AG04449 (cell line): ENCODE measurements around the gene CITED4.

Experiments used
- CTCF ChIA-PET: fragments of 350-600 bp; formaldehyde crosslinking; extraction: SDS; loops from one replicate; lab custom pipeline; 2021; ENCODE audit warnings: antibody characterized with exemption; lab: Yijun Ruan, JAX
- POLR2A ChIA-PET: fragments of 400-600, 350-600 bp; formaldehyde crosslinking; extraction: SDS; loops from one replicate; lab custom pipeline; 2020; ENCODE audit warnings: antibody characterized with exemption, inconsistent platforms; lab: Yijun Ruan, JAX
- DNase-seq: peaks from one replicate; pipeline ENCODE4 v3.0.0-alpha.2; 2010; ENCODE audit warnings: low read depth, low spot score
- H3K4me3 ChIP-seq: 2 replicates; pipeline ENCODE4 v1.5.1; 2011; ENCODE audit warnings: low read depth, mild to moderate bottlenecking, control low read depth, low read length
- TF ChIP-seq, protein P1 (sequence below): IDR thresholded peaks from one replicate; pipeline ENCODE4 v1.5.1; 2011; ENCODE audit warnings: mild to moderate bottlenecking, moderate library complexity, low read length, control low read depth, inconsistent platforms; ENCODE audit not compliant: insufficient read depth; ENCODE audit errors: missing control alignments

Gene CITED4

DNA sequence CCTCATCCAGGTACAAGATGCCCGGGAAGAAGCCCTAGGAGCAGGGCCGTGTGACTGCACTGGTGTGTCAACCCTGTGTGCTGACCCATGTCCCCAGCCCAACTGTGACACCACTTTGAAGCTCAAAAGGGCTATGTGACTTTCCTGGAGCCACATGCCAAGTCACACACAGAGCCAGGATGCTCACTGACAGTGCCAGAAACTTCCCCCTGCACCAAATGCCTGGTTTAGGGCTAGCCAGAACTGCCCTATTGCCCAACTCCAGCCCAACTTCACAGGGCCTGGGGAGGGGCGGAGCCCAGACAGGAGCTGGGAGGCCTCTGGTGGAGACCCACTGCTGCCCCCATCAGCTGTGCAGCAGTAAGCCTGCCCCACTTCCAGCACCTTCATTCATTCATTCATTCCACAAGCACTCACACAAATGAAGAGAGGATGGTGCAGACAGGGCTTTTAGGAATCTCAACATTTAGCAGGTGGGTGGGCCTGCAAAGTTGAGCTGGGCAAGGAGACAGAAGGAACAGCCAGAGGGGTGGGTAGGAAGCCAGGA, 41.8 kb downstream of the CITED4 start:
- TF ChIP-seq, protein P1, sequence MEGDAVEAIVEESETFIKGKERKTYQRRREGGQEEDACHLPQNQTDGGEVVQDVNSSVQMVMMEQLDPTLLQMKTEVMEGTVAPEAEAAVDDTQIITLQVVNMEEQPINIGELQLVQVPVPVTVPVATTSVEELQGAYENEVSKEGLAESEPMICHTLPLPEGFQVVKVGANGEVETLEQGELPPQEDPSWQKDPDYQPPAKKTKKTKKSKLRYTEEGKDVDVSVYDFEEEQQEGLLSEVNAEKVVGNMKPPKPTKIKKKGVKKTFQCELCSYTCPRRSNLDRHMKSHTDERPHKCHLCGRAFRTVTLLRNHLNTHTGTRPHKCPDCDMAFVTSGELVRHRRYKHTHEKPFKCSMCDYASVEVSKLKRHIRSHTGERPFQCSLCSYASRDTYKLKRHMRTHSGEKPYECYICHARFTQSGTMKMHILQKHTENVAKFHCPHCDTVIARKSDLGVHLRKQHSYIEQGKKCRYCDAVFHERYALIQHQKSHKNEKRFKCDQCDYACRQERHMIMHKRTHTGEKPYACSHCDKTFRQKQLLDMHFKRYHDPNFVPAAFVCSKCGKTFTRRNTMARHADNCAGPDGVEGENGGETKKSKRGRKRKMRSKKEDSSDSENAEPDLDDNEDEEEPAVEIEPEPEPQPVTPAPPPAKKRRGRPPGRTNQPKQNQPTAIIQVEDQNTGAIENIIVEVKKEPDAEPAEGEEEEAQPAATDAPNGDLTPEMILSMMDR = no peak
- no peak for DNase-seq
- no peak overlapping the region for H3K4me3 ChIP-seq
- ChIA-PET POLR2A (no interaction called here), CTCF (interaction anchor here (1.2 to 1.7 kb wide), 3 partner anchors 11 to 33 kb away, joined by 3 to 6 read pairs (median 3); no protein-coding TSS in a partner anchor)

DNA sequence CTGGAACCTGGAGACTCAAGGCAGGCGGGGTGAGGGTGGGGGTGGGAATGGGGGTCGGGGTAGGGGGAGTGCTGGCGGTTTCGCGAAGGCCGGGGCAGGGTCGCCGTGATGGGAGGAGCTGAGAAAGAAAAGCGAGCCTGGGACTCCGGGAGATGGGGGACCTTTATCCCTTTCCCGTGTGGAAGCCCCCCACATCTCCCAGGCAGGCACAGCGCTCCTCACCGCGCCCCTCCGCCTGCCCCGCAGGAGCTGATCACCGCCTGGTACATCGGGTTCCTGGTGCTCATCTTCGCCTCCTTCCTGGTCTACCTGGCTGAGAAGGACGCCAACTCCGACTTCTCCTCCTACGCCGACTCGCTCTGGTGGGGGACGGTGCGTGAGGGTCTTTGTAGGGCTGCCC, 43.1 kb downstream of the CITED4 start:
- ChIA-PET CTCF (interaction anchor here (1.2 kb wide), 1 partner anchor 29 kb away, joined by 3 read pairs; no protein-coding TSS in a partner anchor), POLR2A (no interaction called here)
- H3K4me3 ChIP-seq = peak overlapping the region; percentile 1
- no peak for DNase-seq
- TF ChIP-seq, protein P1 = no peak

DNA sequence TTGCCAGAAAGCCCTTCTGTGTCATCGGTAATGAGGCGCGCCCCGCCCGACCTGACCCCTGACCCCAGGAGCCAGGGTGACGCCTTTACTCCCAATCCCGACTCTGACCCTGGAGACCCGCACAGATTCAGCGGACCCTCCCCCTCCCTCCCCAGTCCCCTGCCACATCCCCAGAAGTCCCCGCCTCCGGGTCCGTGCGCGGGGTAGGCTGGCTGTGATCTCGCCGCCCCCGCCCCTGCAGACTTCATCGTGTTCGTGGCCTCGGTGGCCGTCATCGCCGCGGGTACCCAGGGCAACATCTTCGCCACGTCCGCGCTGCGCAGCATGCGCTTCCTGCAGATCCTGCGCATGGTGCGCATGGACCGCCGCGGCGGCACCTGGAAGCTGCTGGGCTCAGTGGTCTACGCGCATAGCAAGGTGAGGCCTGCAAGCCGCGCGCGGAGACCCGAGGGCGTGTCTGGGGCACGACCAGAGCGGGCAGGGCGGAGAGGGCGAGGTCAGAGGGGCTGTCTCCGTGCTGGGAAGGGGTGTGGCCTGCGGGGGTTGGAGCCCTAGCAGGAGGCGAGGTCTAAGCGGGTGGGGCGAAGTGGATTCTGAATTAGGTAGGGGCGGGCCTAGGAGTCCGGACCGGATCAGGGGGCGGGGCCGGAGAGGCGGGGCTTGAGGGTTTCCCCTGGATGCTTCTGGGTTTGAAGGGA, 43.8 kb downstream of the CITED4 start:
- no peak for DNase-seq
- peak overlapping the region; percentile 56 for H3K4me3 ChIP-seq
- ChIA-PET POLR2A (no interaction called here), CTCF (no interaction called here)
- TF ChIP-seq, protein P1 = no peak

DNA sequence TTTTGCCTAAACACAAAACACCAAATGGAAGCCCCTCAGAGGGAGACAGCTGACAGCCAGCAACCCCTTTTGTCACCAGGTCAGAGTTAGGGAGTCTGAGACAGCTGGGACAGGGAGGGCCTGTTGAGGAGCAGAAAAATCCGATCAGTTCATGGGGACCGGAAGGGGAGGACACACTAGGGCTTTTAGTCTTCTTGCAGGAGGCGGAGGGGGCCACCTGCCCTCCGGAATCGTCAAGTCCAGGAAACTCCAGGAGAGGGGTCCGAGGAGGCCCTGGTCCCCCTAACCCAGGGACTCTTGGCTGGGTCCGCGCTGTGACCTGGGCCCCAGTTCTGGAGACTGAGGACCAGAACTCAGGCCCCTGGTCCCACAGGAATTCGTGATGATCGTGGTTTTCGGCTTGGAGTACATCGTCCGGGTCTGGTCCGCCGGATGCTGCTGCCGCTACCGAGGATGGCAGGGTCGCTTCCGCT, 44.3 kb downstream of the CITED4 start:
- TF ChIP-seq, protein P1 = no peak
- DNase-seq = no peak
- POLR2A ChIA-PET = no interaction called here
- CTCF ChIA-PET = no interaction called here
- peak overlapping the region; percentile 56 for H3K4me3 ChIP-seq

DNA sequence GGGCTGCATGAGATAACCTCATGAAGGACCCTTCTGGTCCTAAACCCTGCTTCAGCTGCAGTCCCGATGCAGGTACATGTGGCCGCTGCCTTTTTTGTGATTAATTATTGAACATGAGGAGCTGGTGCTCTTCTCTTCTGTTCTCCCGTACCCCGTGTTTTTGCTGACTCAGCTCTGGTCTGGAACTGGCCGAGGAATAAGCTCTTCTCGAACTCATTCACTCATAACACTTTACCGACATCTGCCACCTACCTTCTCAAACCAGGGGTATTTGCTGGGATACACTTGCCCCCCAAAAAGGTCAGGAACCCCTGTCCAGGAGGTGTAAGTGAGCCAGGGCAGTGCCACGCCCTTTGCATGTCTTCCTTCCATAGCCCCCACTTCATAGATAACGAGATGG, 46.7 kb downstream of the CITED4 start:
- ChIA-PET POLR2A (no interaction called here), CTCF (interaction anchor here (0.6 kb wide), 1 partner anchor 205 kb away, joined by 3 read pairs; no protein-coding TSS in a partner anchor)
- TF ChIP-seq, protein P1 = no peak
- DNase-seq = no peak
- H3K4me3 ChIP-seq = no peak overlapping the region
